GM10847 (cell line): Measurements from ENCODE around the gene CNTN5.

Experiments used
- POLR2A ChIP-seq: IDR thresholded peaks from 2 replicates; pipeline ENCODE4 v1.6.1; 2011; ENCODE audit not compliant: insufficient read length; ENCODE audit errors: extremely low read depth

The CNTN5 gene

DNA sequence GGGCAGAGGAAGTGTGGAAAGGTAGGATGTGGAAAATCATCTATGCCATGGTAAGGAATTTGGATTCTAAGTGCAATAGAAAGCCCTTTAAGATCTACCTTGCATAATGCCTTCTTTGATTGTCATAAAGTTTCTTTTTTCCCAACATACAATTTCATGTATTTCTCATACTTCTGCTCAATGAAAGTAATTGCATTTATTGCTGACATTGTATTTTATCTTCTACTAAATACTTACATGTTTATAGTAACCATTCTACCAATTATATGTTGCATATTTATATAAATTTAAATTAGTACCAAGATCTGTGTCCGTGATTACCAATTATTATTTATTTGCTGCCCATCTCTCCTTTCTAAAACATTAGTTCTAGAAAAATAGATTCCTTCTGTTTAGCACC lies 114.8 kb downstream of the CNTN5 start:
- no peak for TF ChIP-seq POLR2A

DNA sequence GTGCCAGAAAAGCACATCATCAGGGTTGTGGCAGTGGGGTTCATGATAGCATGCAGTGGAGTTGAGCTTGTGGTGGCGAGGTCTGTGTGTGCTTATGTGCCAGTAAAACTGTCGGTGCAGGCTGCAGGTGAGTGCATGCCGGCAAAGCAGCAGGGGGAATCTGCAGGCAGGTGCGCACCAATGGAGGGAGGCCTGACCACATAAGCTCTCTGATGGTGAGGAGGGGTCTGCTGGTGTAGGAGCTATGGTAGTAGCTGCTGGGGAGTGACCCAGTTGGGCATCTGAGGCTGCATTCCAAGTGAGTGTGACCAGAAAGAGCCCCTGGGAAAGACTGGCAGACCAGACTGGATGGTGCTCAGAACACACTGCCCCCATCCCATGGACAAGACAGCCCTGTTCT lies 121.5 kb downstream of the CNTN5 start:
- no peak for TF ChIP-seq POLR2A

DNA sequence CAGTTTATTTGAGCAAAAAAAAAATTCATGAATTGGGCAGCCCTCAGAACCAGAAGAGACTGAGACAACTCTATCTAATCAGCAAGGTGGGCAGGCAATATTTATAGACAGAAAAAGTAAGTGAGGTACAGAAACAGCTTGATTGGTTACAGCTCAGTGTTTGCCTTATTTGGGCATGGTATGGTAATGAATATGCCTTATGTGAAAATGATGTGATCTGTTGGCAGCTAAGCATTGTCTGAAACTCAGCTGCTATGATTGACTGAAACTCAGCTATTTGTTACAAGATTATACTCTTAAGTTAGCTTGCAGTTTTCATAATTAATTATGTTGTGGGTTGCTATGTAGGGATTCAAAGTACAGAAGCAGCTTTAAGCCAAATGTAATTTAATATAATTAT lies 127.6 kb downstream of the CNTN5 start:
- no peak for TF ChIP-seq POLR2A

DNA sequence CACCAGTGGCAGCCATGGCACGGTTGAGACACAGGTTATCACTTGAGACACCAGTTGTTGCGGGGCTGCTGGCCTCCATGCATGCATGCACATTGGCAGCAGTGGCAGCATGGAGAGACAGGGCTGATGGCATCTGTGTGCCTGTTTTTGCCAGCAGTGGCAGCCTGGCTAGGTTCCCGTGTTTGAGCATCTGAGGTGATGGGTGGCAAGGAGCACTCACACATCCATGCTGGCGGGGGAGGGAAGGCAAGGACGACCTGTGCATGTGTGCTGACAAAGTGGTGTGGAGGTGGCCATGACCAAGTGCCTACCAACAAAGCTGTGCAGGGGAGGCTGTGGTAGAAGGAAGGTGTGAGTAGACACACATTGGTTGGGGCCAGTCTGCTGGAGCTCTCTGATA lies 133.5 kb downstream of the CNTN5 start:
- TF ChIP-seq POLR2A = no peak

DNA sequence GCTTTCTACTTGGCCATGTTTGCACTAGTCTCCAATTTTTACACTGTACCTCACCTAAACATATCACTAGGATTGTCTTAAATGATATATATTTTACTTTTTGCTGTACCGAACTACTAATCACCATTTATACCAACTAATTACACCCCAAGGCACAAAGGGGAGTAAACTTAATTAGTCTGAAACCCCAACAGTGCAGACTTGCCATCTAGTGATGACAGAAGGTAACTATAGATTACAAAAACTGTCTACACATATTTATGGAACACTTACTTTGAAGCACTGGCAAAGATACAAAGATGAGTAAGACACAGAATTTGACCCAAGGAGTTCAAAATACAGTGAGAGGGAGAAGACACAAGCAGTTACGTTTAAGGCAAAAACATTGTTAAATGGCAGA lies 139.7 kb downstream of the CNTN5 start:
- no peak for TF ChIP-seq POLR2A

DNA sequence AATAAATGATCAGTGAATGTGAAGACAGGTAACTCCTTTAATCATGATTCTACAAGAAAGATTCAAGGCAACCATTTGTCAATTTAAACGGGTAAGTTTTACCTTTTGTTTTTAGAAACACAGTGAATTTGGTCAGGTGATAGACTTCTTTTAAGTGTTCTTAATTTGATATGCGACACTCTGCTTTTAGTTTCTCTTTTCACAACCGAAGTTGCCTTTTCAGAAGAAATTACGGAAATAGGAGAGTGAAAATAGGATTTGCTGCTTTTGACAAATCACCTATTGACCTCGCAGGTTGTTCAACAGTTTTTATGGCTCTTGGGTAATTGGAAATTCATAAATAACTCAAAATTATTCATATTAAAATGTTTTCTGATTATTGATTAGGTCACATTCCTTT lies 142.1 kb downstream of the CNTN5 start:
- no peak for TF ChIP-seq POLR2A

DNA sequence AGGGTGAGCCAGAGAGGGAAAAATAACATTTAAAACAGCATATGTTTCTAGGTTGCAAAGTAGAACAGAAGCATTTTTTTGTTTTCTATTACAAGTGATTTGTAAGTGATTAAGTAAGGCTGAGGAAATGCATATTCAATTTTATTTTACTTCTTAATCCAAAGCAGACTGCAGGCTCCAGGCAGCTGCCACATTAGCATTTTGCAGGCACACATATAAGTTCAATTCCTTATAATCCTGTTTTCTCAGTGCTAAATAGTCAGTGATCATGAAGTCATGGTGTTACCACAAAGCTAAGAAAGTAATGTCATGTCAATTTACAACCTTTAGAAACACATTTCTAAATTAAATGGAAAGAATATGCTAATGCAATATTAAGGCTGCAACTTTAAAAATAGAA lies 149.8 kb downstream of the CNTN5 start:
- no peak for TF ChIP-seq POLR2A

DNA sequence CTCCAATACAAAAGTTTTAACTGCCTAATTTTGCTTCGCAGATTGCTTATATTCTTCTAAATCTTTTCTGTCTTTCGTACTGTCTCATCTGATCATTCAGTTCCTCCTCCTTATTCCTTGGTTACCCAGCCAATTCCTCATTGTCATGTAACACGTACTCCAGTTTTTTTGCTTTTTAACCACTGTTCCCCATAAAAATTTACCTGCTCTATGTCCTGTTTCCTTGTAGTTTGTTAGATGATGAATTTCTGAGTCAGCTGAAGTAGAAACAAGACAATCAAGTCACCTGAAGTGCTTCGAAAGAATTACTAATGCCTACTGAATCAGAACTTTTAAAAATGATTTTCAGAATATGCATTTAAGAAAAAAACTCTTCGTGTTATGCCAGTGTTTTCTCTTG lies 150.6 kb downstream of the CNTN5 start:
- no peak for TF ChIP-seq POLR2A

DNA sequence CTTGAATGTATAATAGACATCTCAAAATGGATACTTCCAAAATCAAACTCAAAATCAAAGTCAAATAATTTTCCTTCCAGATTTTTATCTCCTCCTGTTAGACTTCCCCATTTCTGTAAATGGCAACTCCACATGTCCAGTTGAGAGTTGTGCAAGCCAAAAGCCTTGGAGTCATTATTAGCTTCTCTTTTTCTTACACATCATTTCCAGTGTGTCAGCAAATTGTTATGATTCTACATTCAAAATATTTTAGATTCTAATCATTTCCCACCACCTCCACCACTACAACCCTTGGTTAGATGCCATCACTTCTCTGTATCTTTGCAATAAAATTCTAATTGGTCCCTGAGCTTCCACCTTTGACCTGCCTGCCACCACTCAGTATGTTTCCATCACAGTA lies 155.7 kb downstream of the CNTN5 start:
- no peak for TF ChIP-seq POLR2A

DNA sequence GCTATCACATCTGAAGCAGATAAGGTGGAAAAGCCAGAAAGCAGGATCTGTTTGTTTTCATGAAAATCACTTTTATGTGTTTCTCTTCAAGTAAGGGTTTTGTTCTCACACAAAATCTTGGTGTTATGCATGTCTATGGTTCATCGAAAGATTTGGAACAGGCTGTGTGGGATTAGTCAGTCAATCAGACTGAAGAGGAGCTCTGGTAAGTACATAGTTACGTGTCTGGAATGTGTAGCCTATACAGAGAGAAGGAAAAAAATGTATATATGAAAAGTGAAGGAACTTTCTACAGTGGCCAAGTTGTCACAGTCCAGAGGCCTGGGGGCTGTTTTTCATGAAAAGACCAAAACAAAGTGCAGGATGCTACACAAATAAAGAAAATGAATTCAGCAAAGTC lies 156.7 kb downstream of the CNTN5 start:
- TF ChIP-seq POLR2A = no peak

DNA sequence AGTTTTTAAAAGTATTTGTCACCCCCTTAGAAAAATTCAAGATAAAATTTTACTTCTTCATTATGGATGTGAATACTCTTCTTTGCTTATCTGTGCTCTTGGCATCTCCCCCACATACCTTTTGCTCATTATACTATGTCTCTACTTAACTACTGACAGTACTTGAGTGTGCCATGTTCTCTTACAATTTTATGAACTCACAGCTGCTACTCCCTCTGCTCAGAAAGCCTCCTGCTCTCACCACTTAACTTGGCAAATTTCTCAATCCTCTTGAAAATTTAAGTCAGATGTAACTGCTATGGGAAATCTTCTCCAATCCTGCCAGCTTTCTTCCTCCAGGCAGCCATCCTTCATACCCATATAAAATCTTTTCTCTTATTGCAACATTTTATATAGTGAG lies 163.4 kb downstream of the CNTN5 start:
- no peak for TF ChIP-seq POLR2A

DNA sequence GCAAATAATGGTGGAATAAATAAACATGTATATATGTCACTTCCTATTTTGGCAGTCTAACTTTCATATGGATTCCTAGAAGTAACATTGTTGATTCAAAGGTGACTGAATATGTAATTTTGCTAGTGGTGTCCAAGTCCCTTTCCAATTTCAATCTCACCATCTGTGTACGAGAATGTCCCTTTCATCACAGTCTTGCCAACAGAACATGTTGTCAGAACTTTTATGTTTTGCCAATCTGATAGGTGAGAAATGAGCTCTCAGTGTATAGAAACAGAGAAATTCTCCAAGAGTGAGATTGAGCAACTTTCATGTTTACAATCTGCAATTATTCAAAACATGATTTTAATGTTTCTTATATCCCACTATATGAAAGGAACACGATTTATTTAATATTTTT lies 167.5 kb downstream of the CNTN5 start:
- TF ChIP-seq POLR2A = no peak

DNA sequence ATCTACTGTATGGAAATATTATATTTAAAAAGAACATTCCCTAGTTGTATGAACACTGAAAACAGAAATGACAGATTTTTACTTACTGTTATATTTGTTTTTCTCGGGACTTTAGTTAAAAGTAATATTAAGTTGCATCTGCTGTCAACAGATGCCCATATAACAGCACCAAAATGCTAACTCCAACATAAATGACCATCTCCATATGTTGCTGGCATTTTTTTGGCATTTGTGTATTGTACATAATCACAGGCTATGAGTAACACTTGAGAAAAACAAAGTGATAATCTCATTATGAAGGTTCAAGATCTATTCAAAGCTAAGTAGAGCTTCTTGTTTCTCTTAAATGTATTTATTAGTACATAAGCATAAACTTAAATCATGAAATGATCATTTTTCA lies 172.0 kb downstream of the CNTN5 start:
- no peak for TF ChIP-seq POLR2A

DNA sequence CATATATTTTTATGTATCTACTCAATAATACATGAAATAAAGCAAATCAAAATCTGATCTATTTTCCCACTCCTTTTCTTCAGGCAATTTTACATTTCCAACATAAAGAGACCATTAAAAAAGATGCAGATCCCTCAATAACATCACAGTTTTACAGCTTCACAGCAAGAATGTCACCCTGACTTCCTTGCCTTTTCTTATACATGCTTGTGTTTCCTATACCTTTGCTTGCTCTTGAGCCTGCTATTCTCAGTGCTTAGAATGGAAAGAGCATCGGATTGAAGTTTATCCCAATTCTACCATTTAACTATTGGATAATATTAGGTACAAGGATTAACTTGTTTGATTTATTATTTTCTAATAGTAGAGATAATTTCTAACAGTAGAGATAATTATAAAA lies 176.7 kb downstream of the CNTN5 start:
- no peak for TF ChIP-seq POLR2A

DNA sequence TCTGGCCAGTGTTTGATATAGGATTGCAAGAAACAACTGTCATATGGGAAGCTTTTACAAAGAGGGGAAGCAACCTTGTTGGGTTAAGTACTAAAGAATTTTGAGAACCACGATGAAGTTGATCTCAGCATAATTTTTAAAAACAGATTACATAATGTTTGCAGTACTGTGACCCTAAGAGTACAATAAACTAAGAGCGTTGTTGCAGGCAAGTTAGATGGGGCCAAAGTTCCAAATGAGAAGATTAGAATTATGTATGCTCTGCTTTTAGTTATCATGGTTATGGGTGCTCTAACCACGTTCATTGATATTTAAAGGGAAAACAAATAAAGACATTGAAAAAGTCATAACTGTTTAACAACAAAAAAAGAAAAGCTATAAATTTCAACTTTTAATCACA lies 177.5 kb downstream of the CNTN5 start:
- TF ChIP-seq POLR2A = no peak

DNA sequence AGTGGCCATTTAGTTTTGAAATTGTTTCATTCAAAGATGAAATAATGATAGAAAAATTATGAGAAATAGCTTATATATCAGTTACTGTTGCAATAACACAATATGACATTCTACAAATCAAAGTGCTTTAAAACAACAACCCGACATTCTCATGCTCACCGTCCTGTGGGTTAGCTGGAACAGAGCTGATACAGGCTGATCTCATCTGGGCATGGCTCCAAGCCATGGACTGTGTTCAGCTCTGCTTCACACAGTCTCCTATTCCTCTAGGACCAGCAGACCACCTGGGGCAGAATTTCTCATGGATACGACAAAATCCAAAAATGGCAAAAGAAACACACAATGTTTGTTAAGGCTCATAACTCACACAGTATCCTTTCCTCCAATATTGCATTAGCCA lies 178.6 kb downstream of the CNTN5 start:
- no peak for TF ChIP-seq POLR2A

DNA sequence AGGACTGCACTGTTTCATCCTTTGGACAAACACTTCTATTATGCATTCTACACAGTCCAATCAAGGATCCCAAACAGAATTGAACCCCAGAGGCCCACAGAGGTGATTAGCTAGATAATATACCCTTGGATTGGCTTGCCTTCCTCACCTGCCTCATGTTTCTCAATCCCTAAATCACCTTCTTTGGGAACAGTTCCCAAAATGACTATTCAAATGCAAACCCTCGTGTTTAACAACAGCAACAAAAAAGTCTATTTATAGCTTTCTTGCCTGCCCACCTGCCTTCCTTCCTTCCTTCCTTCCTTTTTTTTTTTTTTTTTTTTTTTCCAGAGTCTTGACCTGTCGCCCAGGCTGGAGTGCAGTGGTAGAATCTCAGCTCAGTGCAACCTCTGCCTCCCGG lies 180.0 kb downstream of the CNTN5 start:
- no peak for TF ChIP-seq POLR2A

DNA sequence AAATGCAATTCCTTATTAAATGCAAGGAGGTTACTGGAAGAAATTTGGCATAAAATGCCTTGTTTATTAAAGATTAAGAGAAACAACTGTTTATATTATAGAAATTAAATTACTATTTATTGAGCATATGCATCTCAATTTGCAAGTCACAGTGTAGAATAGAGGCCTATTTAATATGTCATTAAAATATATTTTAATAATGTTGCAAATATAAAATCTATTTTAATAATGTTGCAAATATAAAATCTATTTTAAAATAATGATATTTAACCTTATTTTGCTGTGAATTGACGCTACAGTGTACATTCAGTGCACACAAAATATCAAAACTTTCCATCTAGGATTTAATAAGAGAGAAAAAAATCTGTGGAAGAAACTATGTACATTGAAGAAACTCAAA lies 188.1 kb downstream of the CNTN5 start:
- no peak for TF ChIP-seq POLR2A
